Left kidney (tissue), 2 donors: ENCODE results near the gene PRM1. TPM values are rescaled to one million over a fixed set of nuclear protein-coding genes. Genes with fewer than 3 reads are reported as not detected.

Experiments
- DNase-seq: peaks from one replicate; pipeline ENCODE4 v3.0.0-alpha.2; 2013
- polyA plus RNA-seq: library from polyadenylated mRNA; unstranded; fragments of 120-200 nt; gene quantifications from one replicate; pipeline ENCODE4 v1.2.1, GENCODE V29; 2013; ENCODE audit not compliant: insufficient read length

The PRM1 gene
- polyA plus RNA-seq, 1 donor, result not detected

DNA sequence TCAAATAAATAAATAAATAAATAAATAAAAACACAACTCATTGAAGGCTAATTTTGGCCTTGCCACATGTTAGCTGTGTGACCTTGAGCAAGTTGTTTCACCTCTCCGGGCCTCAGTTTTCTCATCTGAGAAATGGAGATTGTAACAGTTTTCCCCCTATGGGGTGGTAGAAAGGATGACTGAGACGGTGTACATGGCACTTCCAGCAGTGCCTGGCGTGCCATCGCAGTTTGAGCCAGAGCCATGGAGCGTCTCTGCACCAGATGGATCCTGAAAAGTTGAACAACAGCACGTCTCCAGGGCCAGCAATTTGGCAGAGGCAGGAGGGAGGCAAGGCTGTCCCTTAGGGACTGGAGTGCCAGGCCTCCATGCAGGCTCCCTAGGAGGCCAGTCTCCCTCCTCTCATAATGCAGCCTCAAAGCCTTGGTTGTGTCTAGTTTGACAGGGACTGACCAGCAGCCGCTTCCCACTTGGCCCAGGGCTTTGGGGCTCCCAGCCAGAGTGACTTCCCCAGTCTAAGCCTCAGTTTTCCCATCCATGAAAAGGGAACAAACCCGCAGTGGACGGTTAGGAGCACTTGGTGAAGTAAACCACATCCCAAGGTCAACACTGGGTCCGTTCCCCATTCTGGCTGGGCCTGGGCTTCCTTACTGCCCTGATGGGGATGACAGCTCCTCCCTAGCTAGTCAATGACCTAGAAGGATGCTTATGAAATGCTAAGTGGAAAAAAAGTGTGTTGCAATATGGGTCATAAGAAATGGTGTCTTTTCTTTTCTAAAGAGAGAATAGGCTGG is 44.5 kb downstream of the PRM1 start:
- DNase-seq, result no peak

DNA sequence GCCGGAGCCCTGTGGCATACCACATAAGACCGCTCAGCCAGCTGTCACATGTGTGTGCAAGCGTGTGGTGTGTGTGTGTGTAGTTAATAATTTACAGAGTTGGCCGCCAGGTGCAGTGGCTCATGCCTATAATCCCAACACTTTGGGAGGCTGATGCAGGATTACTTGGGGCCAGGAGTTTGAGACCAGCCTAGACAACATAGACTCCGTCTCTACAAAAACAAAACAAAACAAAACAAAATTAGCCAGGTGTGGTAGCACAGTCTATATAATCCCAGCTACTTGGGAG is 45.5 kb downstream of the PRM1 start:
- no peak for DNase-seq

DNA sequence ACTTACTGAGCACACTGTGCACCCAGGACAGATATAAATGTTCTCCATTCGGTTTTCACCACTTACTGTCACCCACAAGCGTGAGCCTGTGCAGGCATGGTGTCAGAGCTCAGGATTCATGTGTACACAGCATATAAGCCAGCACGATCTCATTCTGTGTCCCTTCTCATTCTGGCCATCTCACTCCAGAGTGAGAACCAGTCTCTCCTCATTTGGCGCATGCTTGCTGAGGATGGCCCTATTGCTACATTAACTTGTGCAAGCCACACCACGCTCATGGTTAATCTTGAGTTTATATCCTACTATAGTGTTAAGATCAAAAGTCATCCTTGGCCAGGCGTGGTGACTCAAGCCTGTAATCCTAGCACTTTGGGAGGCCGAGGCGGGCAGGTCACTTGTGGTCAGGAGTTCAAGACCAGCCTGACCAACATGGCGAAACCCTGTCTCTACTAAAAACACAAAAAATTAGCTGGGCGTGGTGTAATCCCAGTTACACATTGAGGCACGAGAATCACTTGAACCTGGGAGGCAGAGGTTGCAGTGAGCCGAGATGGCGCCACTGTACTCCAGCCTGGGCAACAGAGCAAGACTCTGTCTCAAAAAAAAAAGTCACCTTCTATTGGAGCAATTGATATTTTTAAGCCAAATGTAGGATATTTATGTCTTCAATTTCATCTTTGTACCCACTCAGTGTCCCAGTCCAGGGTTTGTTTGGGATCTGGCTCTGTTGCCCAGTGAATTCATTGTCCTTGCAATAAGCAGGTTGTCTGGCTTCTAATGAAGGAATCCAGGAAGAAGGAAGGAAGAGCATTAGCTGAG is 46.0 kb downstream of the PRM1 start:
- DNase-seq, result no peak

DNA sequence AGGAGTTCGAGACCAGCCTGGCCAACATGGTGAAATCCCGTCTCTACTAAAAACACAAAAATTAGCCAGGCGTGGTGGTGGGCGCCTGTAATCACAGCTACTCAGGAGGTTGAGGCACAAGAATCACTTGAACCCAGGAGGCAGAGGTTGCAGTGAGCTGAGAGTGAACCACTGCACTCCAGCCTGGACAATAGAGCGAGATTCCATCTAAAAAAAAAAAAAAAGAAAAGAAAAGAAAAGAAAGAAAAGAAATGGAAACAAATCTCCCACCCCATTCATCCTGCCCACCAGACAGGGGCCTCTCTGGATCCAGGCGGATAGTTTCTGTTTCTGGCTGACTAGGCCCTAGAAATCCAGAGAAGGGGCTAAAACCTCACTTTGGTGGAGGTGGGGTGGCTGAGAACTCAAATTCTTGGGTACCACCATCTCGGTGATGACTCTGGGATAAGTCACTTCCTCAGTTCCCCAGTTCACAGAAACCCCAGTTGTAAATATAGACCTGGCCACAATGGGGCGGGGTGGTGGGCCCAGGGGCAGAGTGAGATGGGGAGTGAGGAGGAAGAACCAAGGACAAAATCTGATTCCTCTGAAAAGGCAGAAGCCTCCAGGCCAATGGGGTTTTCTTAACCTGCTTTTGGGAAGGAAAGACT is 47.3 kb downstream of the PRM1 start:
- no peak for DNase-seq

DNA sequence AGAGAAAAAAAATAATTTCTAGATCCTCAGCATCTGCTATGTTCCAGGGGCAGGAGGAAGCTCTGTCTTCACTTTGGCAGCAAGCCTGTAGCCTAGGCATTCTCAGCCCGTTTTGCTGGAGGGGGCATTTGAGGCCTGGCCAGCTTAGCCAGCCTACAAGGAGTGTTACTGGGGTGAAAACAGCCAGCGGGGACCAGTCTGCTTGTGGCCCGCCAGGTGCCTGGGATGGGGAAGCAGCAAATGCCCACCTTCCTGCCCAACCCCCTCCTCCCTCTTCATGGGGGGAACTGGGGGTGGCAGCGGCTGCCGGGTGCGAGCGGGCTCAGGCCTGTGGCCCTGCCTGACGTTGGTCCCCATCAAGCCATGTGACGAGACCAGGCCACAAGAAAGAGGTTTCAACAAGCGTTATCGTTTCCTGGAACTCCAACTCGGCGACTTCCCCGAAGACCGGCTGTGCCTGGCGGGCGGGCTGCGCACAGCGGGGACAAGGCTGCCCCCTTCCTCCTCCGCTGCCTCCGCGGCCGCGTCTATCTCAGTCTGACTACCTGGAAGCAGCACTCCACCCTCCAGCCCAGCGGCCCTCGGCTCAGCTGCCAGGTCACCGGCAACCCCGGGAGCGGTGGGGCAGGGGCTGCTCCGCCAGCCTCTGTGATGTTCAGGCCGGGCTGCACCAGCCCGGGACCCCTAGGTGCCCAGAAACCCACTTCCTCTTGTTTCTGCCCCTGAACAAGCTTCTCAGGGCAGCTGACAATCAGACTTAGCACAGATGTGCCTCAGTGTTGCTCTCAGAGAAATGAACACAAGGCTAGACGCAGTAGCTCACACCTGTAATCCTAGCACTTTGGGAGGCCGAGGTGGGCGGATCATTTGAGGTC is 48.0 kb downstream of the PRM1 start:
- DNase-seq, result peak; percentile 31

DNA sequence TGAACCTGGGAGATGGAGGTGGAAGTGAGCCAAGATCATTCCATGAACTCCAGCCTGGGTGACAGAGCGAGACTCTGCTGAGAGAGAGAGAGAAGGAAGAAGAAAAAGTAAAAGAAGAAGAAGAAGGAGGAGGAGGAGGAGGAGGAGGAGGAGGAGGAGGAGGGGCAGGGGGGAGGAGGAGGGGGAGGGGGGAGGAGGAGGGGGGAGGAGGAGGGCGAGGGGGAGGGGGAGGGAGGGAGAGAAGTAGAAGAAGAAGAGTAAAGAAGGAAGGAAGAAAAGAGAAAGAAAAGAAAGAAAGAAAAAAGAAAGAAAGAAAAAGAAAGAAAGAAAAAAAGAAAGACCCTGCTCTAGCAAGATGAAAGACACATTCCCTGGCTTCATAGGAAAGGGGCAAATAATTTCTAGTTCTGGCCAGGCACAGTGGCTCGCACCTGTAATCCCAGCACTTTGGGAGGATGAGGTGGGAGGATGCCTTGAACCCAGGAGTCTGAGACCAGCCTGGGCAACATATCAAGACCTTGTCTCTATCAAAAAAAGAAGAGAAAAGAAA is 48.8 kb downstream of the PRM1 start:
- no peak for DNase-seq

DNA sequence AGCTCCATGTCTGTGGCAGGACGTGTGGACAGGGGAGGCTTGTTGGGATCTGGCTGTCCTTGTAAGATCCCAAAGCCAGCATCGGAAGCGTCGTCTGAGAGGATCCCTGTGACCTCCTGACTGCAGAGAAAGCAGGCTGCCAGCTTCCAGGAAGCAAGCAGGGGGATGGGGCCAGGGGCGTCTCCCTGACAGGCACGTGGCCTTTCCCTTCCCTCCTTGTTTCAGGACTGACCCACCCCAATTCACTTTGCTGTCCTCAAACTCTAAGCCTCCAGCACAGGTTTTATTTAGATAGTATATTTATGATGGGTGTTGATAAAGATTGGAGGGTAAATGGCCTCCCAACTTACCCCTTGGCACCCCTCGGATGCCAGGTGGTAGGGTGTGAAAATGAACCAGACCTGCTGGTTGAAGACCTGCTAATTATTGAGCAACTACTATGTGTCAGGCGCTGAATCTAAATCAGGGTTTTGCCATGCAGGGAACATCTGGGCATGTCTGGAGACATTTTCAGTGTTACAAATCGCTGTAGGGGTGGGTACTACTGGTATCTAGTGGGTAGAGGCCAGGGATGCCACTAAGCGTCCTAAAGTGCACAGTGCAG is 49.7 kb downstream of the PRM1 start:
- DNase-seq, result no peak

Other genes with a start within 250 kb of the PRM1 start
- 4.0 TPM for gene SOCS1, start 25.1 kb downstream of the PRM1 start, polyA plus RNA-seq
- gene TNP2, start 12.0 kb downstream of the PRM1 start, polyA plus RNA-seq, result not detected
- not detected for gene PRM3, start 7.7 kb downstream of the PRM1 start, polyA plus RNA-seq
- gene PRM2, start 4.8 kb downstream of the PRM1 start, polyA plus RNA-seq, result not detected
- 35.2 TPM for gene RMI2, start 64.1 kb upstream of the PRM1 start, polyA plus RNA-seq